Left renal cortex interstitium (tissue), 4 donors: ENCODE measurements around the gene CLEC16A. TPM values are rescaled to one million over a fixed set of nuclear protein-coding genes. Genes with fewer than 3 reads are reported as not detected.
"Not testable (repeated sequence)": the region's sequence is repeated elsewhere in the genome, so short reads cannot be mapped to it uniquely, and the experiment has no call there.

Source experiments
- DNase-seq, 4 donors: peaks; one replicate each; pipeline ENCODE4 v3.0.0-alpha.2; 2013; ENCODE audit warnings: low read depth in 4 of 4, low spot score in 2 of 4, missing footprints in 1 of 4
- polyA plus RNA-seq, 4 donors: library from polyadenylated mRNA; unstranded; fragments of 120-200 nt; gene quantifications; one replicate each; pipeline ENCODE4 v1.2.1, GENCODE V29; 2013; ENCODE audit not compliant: insufficient read length in 4 of 4

Gene CLEC16A
- polyA plus RNA-seq, 4 donors, result 21.0 to 32.1 (median 24.5) TPM

- peak in 1 of 4 donors; percentile 76 for DNase-seq
These were observed 19.9 kb downstream of the CLEC16A start for GRCh38 chr16:10964039-10964890.

- no peak for DNase-seq
These were observed 20.5 kb downstream of the CLEC16A start for GRCh38 chr16:10964891-10965326.

- no peak for DNase-seq
These were observed 21.2 kb downstream of the CLEC16A start for GRCh38 chr16:10965440-10966061.

- no peak for DNase-seq
These were observed 21.8 kb downstream of the CLEC16A start for GRCh38 chr16:10966129-10966528.

GRCh38 chr16:10966559-10966958, 22.2 kb downstream of the CLEC16A start:
- not testable (repeated sequence) for DNase-seq

GRCh38 chr16:10967986-10968385, 23.6 kb downstream of the CLEC16A start:
- no peak for DNase-seq

GRCh38 chr16:10968498-10968897, 24.1 kb downstream of the CLEC16A start:
- no peak for DNase-seq

- no peak for DNase-seq
These were observed 25.3 kb downstream of the CLEC16A start for GRCh38 chr16:10969615-10970014.

GRCh38 chr16:10970065-10970464, 25.7 kb downstream of the CLEC16A start:
- DNase-seq, result no peak

- DNase-seq, result peak in 1 of 4 donors; percentile 74
These were observed 27.2 kb downstream of the CLEC16A start for GRCh38 chr16:10971560-10971961.

- no peak for DNase-seq
These were observed 27.9 kb downstream of the CLEC16A start for GRCh38 chr16:10972108-10972818.

GRCh38 chr16:10972819-10973464, 28.6 kb downstream of the CLEC16A start:
- DNase-seq, result no peak

GRCh38 chr16:10976634-10977033, 32.3 kb downstream of the CLEC16A start:
- DNase-seq, result no peak

GRCh38 chr16:10978124-10978523, 33.8 kb downstream of the CLEC16A start:
- DNase-seq, result no peak

- no peak for DNase-seq
These were observed 34.6 kb downstream of the CLEC16A start for GRCh38 chr16:10978871-10979446.

- no peak for DNase-seq
These were observed 35.6 kb downstream of the CLEC16A start for GRCh38 chr16:10979717-10980601.

GRCh38 chr16:10980813-10981212, 36.4 kb downstream of the CLEC16A start:
- DNase-seq, result no peak

GRCh38 chr16:10981697-10982216, 37.4 kb downstream of the CLEC16A start:
- no peak for DNase-seq

- DNase-seq, result no peak
These were observed 38.2 kb downstream of the CLEC16A start for GRCh38 chr16:10982465-10983150.
